GM23248 (cell line): ENCODE results near the gene NDUFS1.

Experiments
- EZH2 ChIP-seq: fragments of 200-600 bp; sonication (generic); IDR thresholded peaks from 2 replicates; pipeline ENCODE4 v1.6.1; 2018; ENCODE audit warnings: antibody characterized with exemption, mild to moderate bottlenecking; ENCODE audit not compliant: insufficient read depth, poor library complexity, severe bottlenecking
- EZH2phosphoT487 ChIP-seq: fragments of 200-600 bp; sonication (generic); IDR thresholded peaks from 2 replicates; pipeline ENCODE4 v1.6.1; 2018; ENCODE audit warnings: antibody characterized with exemption, moderate library complexity, mild to moderate bottlenecking, low read depth; ENCODE audit not compliant: insufficient read depth

GRCh38 chr2:206069417-206069816 lies 89.8 kb downstream of the NDUFS1 start:
- no peak for TF ChIP-seq EZH2phosphoT487
- no peak for TF ChIP-seq EZH2
